ENCODE results near the gene SORL1.

The SORL1 gene

DNA sequence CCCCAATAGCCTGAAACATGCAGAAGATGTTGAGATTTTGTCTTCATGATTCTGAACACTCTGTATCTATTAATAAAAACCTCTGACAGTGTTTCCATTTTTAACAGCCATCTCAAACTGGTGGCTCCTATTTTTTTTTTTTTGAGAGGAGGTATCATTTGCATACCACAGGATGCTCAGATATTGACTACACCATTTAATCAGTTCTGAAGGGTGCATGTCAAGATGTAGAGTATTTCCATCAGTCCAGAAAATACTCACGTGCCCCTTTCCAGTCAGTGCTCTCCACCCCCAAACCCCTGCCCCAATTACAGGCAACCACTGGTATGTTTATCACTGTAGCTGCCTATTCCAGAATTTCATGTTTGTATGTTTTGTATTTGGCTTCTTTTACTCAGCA lies 85.9 kb downstream of the SORL1 start:
- no peak for DNase-seq

DNA sequence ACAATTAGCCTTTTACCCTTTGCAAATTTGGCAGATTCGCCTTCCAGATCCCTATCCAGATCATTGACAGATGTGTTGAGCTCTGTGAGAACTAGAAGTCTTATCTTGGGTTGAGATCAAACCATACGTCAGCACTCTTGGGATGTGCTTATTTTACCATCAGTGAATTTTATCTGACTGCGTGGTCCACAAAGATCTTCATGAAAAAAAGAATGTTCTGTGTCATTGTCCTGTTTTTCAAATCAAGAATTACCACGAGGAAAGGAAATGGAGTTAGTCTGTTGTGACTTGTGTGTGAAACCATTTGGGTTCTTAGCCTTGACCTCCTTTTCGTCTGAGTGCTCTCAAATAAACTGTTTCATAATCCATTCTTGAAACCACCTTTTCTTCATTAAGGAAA lies 86.9 kb downstream of the SORL1 start:
- no peak for DNase-seq

DNA sequence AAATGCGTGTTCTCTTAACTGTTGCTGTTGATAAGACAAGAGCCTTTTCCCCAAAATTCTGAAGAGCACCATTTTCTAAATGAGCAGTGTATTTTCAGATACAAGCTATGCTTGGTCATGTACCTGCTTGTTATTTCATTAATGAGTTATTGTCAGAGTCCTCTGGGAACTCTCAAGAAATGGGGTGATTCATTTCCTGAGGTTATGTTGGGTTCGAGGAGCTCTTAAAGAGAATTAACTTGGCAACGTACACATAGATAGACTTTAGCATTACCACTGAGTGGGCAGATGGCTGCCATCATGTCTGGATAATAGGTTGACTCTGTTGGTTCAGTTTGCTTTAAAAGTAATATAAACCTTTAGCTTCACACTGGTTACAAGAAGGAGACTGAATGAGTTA lies 88.5 kb downstream of the SORL1 start:
- no peak for DNase-seq

DNA sequence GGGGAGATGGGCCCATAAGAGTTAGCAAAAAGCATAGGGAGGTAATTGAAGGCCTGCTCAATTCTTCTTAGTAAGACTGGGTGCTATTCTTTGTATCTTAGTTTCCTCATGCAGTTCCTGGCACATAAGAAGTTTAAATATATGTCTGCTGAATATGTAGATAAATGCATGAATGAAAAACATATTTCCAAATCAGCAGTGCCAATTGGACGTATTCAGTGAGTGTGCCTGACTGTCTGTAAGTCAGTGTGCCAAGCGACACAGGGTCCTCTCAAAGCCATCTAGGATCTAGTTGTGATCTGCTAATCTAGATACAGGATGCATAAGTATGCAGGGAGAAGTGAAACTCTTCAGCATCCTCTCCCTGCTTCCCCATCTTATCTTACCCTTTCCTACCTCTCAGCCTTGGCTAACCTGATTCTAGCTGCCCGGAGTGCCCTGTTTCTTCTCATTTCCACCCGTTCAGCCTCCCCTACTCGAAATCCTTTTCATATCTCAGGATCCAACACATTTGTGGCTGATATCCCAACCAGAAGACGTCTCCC lies 91.8 kb downstream of the SORL1 start:
- no peak for DNase-seq

DNA sequence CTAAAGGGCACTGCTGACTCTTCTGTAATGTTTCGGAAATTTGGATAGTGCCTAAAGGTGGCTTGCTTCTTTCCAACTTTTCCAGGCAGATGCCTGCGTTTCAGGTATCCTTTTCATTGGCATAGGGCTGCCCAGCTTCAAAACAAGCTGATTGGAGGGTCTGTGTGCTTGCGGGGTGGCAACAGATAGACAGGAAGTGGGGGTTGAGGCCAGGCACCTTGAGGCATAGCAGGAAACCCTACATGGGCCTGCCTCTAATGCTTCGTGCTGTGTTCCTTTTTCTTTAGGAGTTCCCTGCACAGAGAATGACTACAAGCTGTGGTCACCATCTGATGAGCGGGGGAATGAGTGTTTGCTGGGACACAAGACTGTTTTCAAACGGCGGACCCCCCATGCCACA lies 92.8 kb downstream of the SORL1 start:
- DNase-seq: no peak

DNA sequence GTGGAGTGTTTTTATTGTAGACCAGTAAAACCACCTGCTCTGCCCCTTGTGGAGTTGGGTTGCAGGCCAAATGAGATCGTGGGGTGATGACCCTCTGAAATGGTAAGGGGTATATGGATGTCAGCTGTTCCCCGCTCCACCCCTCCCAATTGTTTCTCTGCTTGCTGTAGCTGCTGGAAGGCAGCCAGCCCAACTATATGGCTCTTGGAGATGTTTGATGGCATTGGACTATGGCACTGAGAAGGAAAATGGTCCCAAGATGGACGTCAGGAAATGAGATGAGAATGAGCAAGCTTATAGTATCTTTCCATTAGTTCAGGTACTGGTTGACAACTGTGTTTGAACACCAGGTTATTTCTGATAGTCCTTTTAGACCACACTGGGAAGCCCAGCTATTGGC lies 95.5 kb downstream of the SORL1 start:
- no peak for DNase-seq

DNA sequence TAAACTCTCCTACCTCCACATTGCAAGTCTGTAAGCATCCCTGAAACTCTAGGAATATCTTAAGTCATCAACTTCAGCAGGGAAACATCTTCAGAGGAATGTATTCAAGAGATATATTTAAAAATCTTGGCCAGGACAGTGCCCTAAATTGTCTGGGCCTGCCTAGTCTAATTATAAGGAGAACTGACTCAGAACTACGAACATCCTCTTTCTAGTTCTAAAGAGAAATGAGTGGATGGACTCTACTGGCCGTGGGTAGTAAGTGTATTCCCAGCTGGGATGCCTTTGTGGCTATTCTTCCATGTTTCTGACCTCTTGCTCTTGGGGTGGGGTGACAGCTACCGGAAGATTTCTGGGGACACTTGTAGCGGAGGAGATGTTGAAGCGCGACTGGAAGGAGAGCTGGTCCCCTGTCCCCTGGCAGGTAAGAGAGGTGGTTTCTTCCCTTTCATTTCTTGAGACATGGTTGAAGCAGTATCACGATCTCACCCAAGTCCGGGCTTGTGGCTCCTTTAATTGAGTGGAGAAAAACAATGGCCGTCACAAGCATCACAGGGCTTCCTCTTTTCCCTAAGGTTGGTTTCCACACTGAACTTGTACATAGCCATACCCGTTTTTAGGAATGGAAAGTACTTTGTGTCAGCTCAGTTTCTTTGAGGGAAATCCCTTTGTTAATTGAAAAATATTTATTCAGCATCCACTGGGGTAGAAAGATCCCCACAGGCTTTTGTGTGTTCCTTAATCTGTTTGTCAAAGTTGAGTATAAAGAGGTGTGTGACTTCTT lies 98.3 kb downstream of the SORL1 start:
- DNase-seq: no peak

DNA sequence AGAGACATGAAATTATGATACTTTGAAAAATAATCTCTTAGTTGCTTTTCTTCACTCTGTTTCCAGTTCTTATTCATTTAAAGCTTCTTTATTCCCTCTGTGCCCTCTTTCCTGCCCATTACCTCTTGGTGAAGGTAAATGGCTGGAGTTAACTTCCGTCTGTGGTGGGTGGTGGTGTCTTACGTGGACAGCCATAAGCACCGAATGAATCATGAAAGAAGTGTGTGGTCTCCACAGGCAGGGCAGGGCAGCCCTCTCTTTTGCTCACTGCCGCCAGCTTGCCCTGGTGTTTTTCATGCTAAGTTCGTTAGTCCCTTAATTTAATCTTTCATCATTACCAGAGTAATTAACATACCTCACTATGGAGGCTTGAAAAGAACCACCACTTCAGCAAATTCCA lies 99.3 kb downstream of the SORL1 start:
- DNase-seq: no peak

DNA sequence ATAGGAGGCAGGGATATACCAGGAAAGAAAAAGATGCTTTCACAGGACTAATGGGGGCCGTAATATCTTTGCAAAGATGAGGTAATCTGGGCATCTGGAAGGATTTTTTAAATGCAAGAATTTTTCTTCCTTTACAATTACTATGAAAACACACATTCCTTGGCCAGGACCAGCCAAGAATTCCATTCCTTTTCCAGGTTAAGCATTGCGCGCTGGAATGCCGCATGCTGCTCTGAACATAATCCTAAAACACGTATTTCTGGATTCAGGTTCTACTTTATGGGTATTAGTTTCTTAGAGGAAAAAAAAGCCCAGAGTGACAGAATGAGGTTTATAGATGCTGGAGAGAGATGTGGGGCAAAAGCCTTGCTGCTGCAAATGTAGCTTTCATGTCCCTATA lies 100.0 kb downstream of the SORL1 start:
- DNase-seq: no peak

DNA sequence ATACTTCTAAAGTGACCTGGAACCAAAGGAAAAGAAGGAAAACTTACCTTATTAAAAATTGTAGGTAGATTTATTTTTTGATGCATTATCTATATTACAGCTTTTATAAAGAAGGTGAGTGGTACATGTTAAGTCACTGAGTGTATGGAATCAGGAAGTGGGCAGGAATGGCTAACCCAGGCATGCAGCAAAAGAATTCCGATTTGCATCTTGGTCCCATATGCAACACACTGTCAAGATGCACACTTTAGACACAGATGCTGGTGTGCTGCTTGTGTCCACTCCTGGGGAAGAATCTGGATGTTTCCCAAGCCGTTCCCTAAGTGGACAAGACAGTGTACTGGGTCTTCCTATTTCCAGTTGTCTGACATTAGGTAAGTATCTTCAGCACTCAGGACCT lies 100.5 kb downstream of the SORL1 start:
- no peak for DNase-seq

DNA sequence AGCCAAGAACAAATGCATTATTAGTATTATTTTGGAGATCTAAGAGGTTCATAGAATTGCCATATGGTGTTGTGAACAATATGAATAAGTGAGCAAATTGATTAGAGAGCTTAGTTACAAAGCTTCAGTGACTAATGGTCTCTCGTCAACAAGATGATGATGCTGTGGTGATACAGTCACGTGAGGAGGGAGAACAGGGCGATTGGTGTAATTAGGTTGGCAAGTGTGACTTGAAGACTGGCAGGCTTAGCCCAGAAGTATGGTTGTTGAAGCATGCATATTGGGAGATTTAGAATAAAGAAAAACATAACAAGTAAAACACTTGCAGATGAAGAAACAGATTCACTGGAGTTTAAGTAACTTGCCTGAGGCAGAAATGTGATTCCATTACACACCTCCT lies 101.3 kb downstream of the SORL1 start:
- no peak for DNase-seq

DNA sequence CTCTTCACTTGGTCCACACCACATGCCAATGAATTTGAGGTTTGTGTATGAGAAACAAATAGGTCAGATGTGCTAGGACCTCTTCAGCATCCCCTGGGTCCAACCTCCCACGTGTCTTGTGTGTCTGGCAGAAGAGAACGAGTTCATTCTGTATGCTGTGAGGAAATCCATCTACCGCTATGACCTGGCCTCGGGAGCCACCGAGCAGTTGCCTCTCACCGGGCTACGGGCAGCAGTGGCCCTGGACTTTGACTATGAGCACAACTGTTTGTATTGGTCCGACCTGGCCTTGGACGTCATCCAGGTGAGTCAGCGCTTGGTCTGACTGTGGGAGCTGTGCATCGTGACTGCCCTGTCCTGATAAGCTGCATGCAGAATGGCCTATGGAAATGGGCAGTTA lies 101.7 kb downstream of the SORL1 start:
- DNase-seq: no peak

DNA sequence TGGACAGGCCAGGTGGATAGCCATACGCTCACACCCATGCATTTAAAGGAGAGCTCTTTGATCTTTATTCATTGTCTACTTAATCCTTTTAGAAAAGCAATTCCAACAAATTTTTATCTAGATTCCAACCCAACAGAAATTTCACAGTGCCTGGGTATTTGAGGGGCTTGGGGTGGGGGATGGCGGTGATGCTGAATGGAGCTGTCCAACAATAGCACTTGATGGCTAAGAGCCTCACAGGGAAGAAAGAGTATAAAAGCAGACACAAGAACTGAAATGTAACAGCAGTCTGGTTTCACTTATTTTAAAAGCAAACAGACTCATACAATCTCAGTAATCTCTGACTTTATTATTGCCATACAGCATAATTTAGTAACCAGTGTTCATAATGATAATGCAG lies 102.4 kb downstream of the SORL1 start:
- no peak for DNase-seq

DNA sequence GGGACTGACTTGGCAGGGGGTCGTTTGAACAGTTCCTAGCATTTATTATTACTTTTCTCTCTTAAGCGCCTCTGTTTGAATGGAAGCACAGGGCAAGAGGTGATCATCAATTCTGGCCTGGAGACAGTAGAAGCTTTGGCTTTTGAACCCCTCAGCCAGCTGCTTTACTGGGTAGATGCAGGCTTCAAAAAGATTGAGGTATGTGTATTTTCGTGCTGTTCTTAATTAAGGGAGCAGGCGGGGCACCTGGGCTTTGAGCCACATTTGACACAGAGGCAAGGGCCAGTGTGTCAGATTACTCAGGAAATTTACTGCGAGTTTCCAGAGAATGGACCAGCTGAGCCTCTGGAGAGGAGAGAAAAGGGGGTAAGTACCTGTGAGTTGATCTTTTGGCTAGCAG lies 103.0 kb downstream of the SORL1 start:
- no peak for DNase-seq

DNA sequence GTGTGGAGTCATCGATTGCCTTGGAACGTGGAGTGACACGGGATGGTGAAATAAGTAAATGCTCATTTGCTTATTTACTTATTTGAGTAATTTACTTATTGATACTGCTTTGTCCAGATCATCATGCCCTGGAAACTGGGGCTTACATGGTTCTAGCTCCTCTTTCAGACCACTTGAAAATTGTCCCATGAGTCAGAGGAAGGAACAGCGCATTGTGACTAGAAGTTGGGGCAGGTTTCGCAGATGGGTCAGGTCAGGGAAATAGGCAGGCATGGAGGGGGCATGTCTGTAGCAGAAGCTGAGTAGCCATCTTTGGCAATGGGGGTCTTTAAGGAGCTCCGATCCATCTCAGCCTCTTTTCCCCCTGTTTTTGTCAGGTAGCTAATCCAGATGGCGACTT lies 104.8 kb downstream of the SORL1 start:
- DNase-seq: no peak

DNA sequence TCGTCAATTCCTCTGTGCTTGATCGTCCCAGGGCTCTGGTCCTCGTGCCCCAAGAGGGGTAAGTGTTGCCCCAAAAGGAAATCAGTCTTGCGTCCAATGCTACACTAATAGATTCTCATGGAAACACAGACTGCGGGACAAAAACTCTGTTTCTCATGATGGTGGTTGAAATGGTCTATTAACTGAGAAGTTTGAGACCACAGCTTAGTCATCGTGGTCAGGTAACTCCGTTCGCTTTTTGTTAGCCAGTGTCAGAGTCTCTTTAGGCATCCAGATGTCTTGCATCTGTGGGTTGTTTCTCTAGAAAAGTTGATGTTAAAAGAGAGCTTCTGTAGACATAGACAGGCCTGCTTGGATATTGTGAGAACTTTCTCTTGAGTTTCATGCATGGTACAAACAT lies 105.2 kb downstream of the SORL1 start:
- no peak for DNase-seq

DNA sequence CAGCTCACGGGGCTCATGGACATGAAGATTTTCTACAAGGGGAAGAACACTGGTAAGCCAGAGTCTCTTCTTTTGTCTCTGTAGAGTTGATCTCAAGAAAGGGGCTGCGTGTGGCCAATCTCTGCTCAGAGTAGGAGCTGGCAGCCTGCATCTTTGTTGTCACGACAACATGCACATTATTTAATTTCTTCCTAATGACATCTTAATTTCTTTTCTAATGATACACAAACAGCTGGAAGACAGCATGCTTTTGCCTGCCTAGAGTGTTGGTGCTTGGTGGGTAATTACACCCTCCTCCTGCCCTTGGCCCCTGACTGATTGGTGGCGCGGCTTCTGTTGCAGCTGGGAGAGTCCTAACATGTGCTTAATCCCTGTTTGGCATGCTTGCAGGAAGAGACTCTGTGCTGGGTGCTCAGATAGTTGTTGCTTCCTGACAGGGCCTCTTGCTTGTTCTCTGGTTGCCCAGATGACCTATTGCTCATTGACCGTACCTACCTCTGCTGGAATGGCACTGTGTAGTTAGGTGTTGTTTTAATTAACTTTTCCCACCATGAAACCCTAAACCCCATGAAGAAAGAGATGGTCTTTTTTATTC lies 107.6 kb downstream of the SORL1 start:
- no peak for DNase-seq

DNA sequence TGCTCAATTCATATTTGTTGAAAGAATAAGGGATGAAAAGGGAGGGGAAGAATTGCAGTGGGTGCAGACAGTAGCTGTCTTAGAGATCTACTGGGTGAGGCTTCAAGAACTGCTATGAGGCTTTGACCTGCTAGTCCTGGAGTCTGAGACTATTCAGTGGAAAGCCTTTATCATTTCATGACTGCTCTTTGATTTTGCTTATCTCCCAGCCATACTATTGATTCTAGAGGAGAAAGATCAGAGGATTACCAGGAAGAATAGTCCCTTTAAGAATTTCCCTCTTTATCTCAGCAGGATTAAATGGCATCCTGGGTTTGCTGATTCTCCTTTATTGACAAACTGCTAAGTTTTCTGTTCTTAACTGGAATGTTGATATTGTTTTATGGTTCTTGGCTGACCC lies 108.1 kb downstream of the SORL1 start:
- no peak for DNase-seq

DNA sequence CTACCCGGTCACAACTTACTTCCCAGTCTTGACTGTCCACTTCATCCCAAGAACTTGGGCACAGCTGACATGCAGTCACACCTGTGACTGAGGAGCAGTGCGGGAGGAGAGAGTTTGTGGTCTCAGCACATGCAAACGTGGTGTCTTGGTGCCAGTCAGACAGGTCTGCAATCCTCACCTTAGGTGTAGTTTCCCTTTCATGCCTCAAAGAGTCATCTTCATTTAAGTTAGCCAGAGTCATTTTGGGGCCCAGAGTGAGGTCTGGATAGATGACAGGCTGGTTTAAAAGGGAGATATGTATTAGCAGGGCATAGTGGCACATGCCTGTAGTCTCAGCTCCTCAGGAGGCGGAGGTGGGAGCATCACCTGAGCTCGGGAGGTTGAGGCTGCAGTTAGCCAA lies 109.1 kb downstream of the SORL1 start:
- no peak for DNase-seq

DNA sequence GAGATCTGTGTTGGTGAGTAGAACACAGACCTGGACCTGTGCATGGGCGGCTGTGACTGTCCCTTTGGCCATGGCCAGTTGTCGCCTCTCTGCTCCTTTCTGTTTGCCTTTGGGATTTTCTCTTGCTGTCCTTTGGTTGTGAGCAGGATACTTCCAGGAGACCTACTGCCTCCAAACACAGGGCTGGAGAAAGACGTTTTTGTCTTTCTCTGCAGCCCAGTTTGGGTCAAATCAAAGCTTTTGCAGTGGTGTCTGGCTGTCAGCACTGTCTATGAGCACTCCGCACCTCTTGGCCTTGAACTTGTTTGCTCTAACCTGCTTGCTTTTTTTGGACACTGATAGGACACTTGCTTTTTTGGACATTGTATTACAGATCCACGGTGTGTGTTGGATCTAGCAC lies 109.6 kb downstream of the SORL1 start:
- no peak for DNase-seq

DNA sequence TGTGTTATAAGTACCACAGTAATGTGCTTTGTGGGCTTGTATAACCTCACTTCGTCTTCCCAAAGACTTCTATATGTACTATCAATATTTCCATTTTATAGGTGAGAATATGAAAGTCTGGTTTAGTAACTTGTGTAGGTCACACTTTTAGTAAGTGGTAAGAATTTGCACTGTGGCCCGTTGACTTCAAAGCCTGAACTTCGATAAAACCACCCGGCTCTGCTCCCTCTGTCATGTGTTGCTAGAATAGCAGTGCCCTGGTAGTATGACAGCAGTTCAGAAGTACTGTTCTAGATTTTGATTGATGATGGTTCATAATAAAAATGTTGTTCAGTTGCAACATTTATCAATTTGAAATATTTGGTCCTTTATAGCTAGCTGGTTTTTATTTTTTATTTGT lies 110.9 kb downstream of the SORL1 start:
- no peak for DNase-seq

DNA sequence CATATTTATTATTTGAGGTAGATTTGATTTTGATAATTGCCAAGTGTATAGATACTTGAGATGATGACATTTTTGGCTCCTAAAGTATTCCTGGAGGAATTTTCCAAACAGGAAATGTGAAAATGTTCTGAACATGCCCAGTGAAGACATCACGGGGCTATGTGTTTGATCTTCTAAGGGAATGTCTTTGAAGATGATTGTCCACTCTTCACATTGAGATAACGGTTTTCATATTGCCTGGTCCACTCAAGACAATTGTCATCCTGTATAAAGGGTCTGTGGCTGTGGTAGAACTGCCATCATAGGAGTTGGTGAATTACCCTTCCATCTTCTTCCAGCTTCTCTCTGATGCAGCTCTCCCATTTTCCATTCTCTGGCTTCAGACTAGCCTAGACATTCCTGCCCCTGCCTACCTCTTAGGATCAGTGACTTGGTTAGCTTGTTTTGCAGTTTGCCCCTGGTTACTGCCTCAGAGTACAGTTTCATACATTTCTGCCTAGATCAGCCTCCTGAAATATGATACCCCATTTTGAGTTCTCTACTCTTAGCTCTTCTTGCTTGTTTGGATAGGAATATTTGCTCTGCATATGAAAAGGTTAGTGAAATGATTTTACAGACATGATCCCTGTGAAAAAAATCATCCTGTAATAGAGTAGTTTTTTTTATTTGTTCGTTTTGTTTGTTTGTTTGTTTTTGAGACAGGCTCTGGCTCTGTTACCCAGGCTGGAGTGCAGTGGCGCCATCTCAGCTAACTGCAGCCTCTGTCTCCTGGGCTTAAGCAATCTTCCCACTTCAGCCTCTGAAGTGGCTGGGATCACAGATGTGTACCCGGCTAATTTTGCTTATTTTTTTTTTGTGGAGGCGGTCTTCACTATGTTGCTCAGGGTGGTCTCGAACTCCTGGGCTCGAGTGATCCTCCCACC lies 112.0 kb downstream of the SORL1 start:
- no peak for DNase-seq

DNA sequence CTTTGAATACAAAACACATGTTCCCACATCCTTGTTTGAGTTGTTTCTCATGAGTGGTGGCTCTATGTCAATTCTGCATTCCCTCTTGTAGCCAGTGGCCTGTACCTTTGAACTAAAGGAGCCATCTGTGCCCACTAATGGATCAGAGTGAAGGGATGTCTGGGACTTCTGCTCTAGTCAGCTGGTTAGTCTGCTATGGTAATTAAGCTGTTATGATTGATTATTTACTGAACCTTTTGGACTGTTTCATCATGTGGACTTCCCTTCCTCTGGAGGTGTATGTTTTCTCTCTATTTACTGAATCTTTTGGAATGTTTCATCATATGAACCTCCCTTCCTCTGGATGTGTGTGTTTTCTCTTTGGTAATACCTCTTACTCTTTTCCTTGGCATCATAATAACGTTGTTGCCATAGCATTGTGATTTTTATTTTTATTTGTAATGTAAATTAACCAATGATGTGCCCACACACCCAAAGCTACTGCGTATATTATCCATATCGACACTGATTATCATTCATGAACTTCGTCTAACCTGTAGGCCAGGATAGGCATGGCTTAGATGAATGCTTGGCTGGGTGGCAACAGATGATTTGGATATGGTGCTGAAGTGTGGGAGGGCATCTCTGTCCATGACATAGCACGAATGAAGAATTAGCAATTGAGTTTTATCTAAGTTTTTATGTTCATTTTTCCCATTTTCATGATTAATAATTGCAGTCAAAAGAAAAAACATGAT lies 113.0 kb downstream of the SORL1 start:
- DNase-seq: no peak

All from activated CD4-positive, CD25-positive, alpha-beta regulatory T cell treated with anti-CD3 and anti-CD28 coated beads, Interleukin-2, amount 50 U/mL, for 72 hours (primary cell).